HepG2 (cell line): ENCODE measurements around the gene GANC. TPM values are rescaled to one million over a fixed set of nuclear protein-coding genes. Genes with fewer than 3 reads are reported as not detected.

Experiments used
- CBX5 ChIP-seq: sonication (generic); formaldehyde crosslinking; IDR thresholded peaks from 2 replicates; pipeline ENCODE4 v1.4.0; 2020; ENCODE audit warnings: missing genetic modification reagents, borderline replicate concordance
- CHD2 ChIP-seq: IDR thresholded peaks from 2 replicates; pipeline ENCODE4 v1.6.1; 2011; ENCODE audit warnings: low read depth, low read length, improper control_type of control experiment
- IKZF1 ChIP-seq: fragments of 450-650 bp; IDR thresholded peaks from 2 replicates; pipeline ENCODE4 v1.7.1; 2016
- KDM4B ChIP-seq: sonication (generic); formaldehyde crosslinking; IDR thresholded peaks from 2 replicates; pipeline ENCODE4 v1.4.0; 2020; ENCODE audit warnings: missing genetic modification reagents
- MTF2 ChIP-seq: sonication (generic); formaldehyde crosslinking; IDR thresholded peaks from 2 replicates; pipeline ENCODE4 v1.5.0; 2020; ENCODE audit warnings: missing genetic modification reagents, borderline replicate concordance
- PHF5A ChIP-seq: IDR thresholded peaks from one replicate; pipeline ENCODE4 v1.6.1; 2018; ENCODE audit warnings: low read depth, missing genetic modification reagents; ENCODE audit not compliant: unreplicated experiment
- ZFP37 ChIP-seq: sonication (generic); formaldehyde crosslinking; IDR thresholded peaks from 2 replicates; pipeline ENCODE4 v1.4.0; 2020; ENCODE audit warnings: missing genetic modification reagents, borderline replicate concordance
- ZNF101 ChIP-seq: sonication (generic); formaldehyde crosslinking; IDR thresholded peaks from 2 replicates; pipeline ENCODE4 v1.4.0; 2020; ENCODE audit warnings: mild to moderate bottlenecking, low read depth, missing genetic modification reagents, borderline replicate concordance
- ZNF263 ChIP-seq: sonication (generic); formaldehyde crosslinking; IDR thresholded peaks from 2 replicates; pipeline ENCODE4 v1.4.0; 2020; ENCODE audit warnings: missing genetic modification reagents
- ZNF382 ChIP-seq: sonication (generic); formaldehyde crosslinking; IDR thresholded peaks from 2 replicates; pipeline ENCODE4 v1.5.0; 2020; ENCODE audit warnings: missing genetic modification reagents, mild to moderate bottlenecking, borderline replicate concordance
- ZNF644 ChIP-seq: IDR thresholded peaks from 2 replicates; pipeline ENCODE4 v1.6.1; 2016; ENCODE audit warnings: low read depth
- ZNF883 ChIP-seq: sonication (generic); formaldehyde crosslinking; IDR thresholded peaks from 2 replicates; pipeline ENCODE4 v1.5.1; 2020; ENCODE audit warnings: mild to moderate bottlenecking, missing genetic modification reagents; ENCODE audit errors: not compliant biosample characterization
- polyA plus RNA-seq, 8 experiments: library from polyadenylated mRNA; depleted of rRNA in 3 of 8; stranded (reverse) in 7 of 8; unstranded in 1 of 8; fragments of >200 nt; fragmentation: Illumina TruSeq in 4 of 8; extraction: Trizol in 4 of 8; gene quantifications; 2 replicates each; pipeline versions ENCODE4 v1.2.1 to v1.2.3, GENCODE V29; 2011 to 2016; ENCODE audit warnings: low read depth in 4 of 8, missing spikeins in 1 of 8, mixed read lengths in 1 of 8; ENCODE audit not compliant: insufficient read depth in 1 of 8
- total RNA-seq, 5 experiments: library from RNA; depleted of rRNA; stranded (reverse); fragments of >200 nt; fragmentation: Illumina TruSeq; extraction: Trizol; gene quantifications; 2 replicates each; pipeline ENCODE4 v1.2.3, GENCODE V29; 2016; ENCODE audit warnings: low read depth in 1 of 5
- TF ChIP-seq, protein P1 (sequence below): sonication (generic); formaldehyde crosslinking; IDR thresholded peaks from 2 replicates; pipeline ENCODE4 v1.4.0; 2020; ENCODE audit warnings: missing genetic modification reagents
- TF ChIP-seq, protein P2 (sequence below): sonication (generic); formaldehyde crosslinking; IDR thresholded peaks from 2 replicates; pipeline ENCODE4 v1.8.1; 2023; ENCODE audit warnings: mild to moderate bottlenecking, missing genetic modification reagents, borderline replicate concordance
- TF ChIP-seq, protein P3 (sequence below): sonication (generic); formaldehyde crosslinking; IDR thresholded peaks from 2 replicates; pipeline ENCODE4 v1.5.1; 2020; ENCODE audit warnings: missing genetic modification reagents, mild to moderate bottlenecking, borderline replicate concordance
- TF ChIP-seq, protein P4 (sequence below): sonication (generic); formaldehyde crosslinking; IDR thresholded peaks from 2 replicates; pipeline ENCODE4 v1.8.0; 2022; ENCODE audit warnings: mild to moderate bottlenecking, missing genetic modification reagents, moderate library complexity
- TF ChIP-seq, protein P5 (sequence below): sonication (generic); formaldehyde crosslinking; IDR thresholded peaks from 2 replicates; pipeline ENCODE4 v1.5.0; 2020; ENCODE audit warnings: mild to moderate bottlenecking, missing genetic modification reagents

GANC gene
- total and polyA plus RNA-seq, 2 of the 13 experiments (the other 11 are each of a cell fraction or from before 2014, with no cell fraction given), result 17.0 to 21.0 TPM

DNA sequence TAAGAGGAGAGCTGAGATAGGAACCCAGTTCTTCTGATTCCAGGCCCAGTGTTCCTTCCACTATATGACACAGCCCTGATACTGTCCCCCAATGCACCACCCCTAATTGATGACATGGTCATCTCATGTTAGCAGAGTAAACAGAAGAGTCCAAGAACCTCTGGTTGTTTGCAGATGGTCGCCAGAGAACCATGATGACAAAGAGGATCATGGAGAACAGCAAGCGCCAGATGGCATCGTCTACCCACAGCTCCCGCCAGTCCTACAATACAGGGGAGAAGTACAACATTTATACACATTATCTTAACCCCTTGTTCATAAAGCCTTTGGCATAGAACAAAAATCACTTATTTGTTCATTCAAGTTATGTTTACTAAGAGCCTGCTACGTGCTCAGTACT lies 46.4 kb upstream of the GANC start (continued):
- TF ChIP-seq, protein P1, sequence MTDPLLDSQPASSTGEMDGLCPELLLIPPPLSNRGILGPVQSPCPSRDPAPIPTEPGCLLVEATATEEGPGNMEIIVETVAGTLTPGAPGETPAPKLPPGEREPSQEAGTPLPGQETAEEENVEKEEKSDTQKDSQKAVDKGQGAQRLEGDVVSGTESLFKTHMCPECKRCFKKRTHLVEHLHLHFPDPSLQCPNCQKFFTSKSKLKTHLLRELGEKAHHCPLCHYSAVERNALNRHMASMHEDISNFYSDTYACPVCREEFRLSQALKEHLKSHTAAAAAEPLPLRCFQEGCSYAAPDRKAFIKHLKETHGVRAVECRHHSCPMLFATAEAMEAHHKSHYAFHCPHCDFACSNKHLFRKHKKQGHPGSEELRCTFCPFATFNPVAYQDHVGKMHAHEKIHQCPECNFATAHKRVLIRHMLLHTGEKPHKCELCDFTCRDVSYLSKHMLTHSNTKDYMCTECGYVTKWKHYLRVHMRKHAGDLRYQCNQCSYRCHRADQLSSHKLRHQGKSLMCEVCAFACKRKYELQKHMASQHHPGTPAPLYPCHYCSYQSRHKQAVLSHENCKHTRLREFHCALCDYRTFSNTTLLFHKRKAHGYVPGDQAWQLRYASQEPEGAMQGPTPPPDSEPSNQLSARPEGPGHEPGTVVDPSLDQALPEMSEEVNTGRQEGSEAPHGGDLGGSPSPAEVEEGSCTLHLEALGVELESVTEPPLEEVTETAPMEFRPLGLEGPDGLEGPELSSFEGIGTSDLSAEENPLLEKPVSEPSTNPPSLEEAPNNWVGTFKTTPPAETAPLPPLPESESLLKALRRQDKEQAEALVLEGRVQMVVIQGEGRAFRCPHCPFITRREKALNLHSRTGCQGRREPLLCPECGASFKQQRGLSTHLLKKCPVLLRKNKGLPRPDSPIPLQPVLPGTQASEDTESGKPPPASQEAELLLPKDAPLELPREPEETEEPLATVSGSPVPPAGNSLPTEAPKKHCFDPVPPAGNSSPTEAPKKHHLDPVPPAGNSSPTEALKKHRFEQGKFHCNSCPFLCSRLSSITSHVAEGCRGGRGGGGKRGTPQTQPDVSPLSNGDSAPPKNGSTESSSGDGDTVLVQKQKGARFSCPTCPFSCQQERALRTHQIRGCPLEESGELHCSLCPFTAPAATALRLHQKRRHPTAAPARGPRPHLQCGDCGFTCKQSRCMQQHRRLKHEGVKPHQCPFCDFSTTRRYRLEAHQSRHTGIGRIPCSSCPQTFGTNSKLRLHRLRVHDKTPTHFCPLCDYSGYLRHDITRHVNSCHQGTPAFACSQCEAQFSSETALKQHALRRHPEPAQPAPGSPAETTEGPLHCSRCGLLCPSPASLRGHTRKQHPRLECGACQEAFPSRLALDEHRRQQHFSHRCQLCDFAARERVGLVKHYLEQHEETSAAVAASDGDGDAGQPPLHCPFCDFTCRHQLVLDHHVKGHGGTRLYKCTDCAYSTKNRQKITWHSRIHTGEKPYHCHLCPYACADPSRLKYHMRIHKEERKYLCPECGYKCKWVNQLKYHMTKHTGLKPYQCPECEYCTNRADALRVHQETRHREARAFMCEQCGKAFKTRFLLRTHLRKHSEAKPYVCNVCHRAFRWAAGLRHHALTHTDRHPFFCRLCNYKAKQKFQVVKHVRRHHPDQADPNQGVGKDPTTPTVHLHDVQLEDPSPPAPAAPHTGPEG (CRISPR knock-in tag), result no peak
- no peak for TF ChIP-seq KDM4B (CRISPR knock-in tag)
- no peak for TF ChIP-seq ZNF101
- no peak for TF ChIP-seq ZNF382
- TF ChIP-seq ZFP37 (CRISPR knock-in tag), result no peak
- TF ChIP-seq, protein P2, sequence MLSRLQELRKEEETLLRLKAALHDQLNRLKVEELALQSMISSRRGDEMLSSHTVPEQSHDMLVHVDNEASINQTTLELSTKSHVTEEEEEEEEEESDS (CRISPR knock-in tag), result no peak
- peak; percentile 87 for TF ChIP-seq ZNF644 (CRISPR knock-in tag)
- no peak for TF ChIP-seq CHD2
- no peak for TF ChIP-seq MTF2 (CRISPR knock-in tag)
- TF ChIP-seq, protein P3, sequence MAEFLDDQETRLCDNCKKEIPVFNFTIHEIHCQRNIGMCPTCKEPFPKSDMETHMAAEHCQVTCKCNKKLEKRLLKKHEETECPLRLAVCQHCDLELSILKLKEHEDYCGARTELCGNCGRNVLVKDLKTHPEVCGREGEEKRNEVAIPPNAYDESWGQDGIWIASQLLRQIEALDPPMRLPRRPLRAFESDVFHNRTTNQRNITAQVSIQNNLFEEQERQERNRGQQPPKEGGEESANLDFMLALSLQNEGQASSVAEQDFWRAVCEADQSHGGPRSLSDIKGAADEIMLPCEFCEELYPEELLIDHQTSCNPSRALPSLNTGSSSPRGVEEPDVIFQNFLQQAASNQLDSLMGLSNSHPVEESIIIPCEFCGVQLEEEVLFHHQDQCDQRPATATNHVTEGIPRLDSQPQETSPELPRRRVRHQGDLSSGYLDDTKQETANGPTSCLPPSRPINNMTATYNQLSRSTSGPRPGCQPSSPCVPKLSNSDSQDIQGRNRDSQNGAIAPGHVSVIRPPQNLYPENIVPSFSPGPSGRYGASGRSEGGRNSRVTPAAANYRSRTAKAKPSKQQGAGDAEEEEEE (CRISPR knock-in tag), result no peak
- TF ChIP-seq, protein P4, sequence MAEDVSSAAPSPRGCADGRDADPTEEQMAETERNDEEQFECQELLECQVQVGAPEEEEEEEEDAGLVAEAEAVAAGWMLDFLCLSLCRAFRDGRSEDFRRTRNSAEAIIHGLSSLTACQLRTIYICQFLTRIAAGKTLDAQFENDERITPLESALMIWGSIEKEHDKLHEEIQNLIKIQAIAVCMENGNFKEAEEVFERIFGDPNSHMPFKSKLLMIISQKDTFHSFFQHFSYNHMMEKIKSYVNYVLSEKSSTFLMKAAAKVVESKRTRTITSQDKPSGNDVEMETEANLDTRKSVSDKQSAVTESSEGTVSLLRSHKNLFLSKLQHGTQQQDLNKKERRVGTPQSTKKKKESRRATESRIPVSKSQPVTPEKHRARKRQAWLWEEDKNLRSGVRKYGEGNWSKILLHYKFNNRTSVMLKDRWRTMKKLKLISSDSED (CRISPR knock-in tag), result no peak
- TF ChIP-seq CBX5 (CRISPR knock-in tag), result no peak
- TF ChIP-seq PHF5A (CRISPR knock-in tag), result no peak
- no peak for TF ChIP-seq ZNF263 (CRISPR knock-in tag)
- TF ChIP-seq, protein P5, sequence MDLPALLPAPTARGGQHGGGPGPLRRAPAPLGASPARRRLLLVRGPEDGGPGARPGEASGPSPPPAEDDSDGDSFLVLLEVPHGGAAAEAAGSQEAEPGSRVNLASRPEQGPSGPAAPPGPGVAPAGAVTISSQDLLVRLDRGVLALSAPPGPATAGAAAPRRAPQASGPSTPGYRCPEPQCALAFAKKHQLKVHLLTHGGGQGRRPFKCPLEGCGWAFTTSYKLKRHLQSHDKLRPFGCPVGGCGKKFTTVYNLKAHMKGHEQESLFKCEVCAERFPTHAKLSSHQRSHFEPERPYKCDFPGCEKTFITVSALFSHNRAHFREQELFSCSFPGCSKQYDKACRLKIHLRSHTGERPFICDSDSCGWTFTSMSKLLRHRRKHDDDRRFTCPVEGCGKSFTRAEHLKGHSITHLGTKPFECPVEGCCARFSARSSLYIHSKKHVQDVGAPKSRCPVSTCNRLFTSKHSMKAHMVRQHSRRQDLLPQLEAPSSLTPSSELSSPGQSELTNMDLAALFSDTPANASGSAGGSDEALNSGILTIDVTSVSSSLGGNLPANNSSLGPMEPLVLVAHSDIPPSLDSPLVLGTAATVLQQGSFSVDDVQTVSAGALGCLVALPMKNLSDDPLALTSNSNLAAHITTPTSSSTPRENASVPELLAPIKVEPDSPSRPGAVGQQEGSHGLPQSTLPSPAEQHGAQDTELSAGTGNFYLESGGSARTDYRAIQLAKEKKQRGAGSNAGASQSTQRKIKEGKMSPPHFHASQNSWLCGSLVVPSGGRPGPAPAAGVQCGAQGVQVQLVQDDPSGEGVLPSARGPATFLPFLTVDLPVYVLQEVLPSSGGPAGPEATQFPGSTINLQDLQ (CRISPR knock-in tag), result no peak
- no peak for TF ChIP-seq ZNF883 (CRISPR knock-in tag)
- no peak for TF ChIP-seq IKZF1
